Hematopoietic multipotent progenitor cell (in vitro differentiated cells): ENCODE results near the gene RRAS. TPM values are rescaled to one million over a fixed set of nuclear protein-coding genes. Genes with fewer than 3 reads are reported as not detected.

Experiments used
- small RNA-seq: library from RNA; depleted of rRNA; stranded (forward); fragments of <200 nt; gene quantifications from one replicate; pipeline ENCODE3, GENCODE V24; 2012
- total RNA-seq: library from RNA; depleted of rRNA; stranded (reverse); fragments of >200 nt; gene quantifications from one replicate; pipeline ENCODE4 v1.2.3, GENCODE V29; 2012

Gene RRAS
- total RNA-seq, 1 donor = 7.5 TPM

Small RNAs within 50 kb of the gene (small RNA-seq; reads per million reads assigned to genes)
- gene MIR5088 = not detected

Other genes starting within 250 kb of the RRAS start
- not detected for gene PTH2, start 216.7 kb downstream of the RRAS start, total RNA-seq
- not detected for gene GFY, start 214.8 kb downstream of the RRAS start, total RNA-seq
- gene SLC17A7, start 198.6 kb downstream of the RRAS start, total RNA-seq = not detected
- 115 TPM for gene PIH1D1, start 188.3 kb downstream of the RRAS start, total RNA-seq
- 94.0 TPM for gene ALDH16A1, start 186.9 kb downstream of the RRAS start, total RNA-seq
- gene FLT3LG, start 165.9 kb downstream of the RRAS start, total RNA-seq = 3.8 TPM
- gene RPL13A, start 152.5 kb downstream of the RRAS start, total RNA-seq = 5,678 TPM
- gene RPS11, start 143.7 kb downstream of the RRAS start, total RNA-seq = 7,657 TPM
- 26.9 TPM for gene FCGRT, start 127.5 kb downstream of the RRAS start, total RNA-seq
- gene RCN3, start 112.1 kb downstream of the RRAS start, total RNA-seq = 1.1 TPM
- gene NOSIP, start 59.6 kb downstream of the RRAS start, total RNA-seq = 114 TPM
- gene PRRG2, start 58.8 kb downstream of the RRAS start, total RNA-seq = 2.7 TPM
- gene PRR12, start 49.0 kb downstream of the RRAS start, total RNA-seq = 8.1 TPM
- 18.6 TPM for gene SCAF1, start 2.1 kb upstream of the RRAS start, total RNA-seq
- 86.7 TPM for gene IRF3, start 25.7 kb upstream of the RRAS start, total RNA-seq
- 8.1 TPM for gene BCL2L12, start 25.8 kb upstream of the RRAS start, total RNA-seq
- gene PRMT1, start 37.1 kb upstream of the RRAS start, total RNA-seq = 455 TPM
- gene ADM5, start 49.5 kb upstream of the RRAS start, total RNA-seq = 1.9 TPM
- 0.54 TPM for gene CPT1C, start 51.0 kb upstream of the RRAS start, total RNA-seq
- 1.1 TPM for gene TSKS, start 123.2 kb upstream of the RRAS start, total RNA-seq
- gene AP2A1, start 126.9 kb upstream of the RRAS start, total RNA-seq = 67.9 TPM
- 40.1 TPM for gene FUZ, start 173.1 kb upstream of the RRAS start, total RNA-seq
- 50.9 TPM for gene MED25, start 178.1 kb upstream of the RRAS start, total RNA-seq
- 109 TPM for gene PTOV1, start 211.0 kb upstream of the RRAS start, total RNA-seq
- gene PNKP, start 227.4 kb upstream of the RRAS start, total RNA-seq = 77.6 TPM
- 10.0 TPM for gene AKT1S1, start 237.2 kb upstream of the RRAS start, total RNA-seq
- 7.8 TPM for gene TBC1D17, start 237.6 kb upstream of the RRAS start, total RNA-seq